GM18505 (cell line): ENCODE results near the gene C16orf92.
"Not testable (repeated sequence)": the region's sequence is repeated elsewhere in the genome, so short reads cannot be mapped to it uniquely, and the experiment has no call there.

Source experiments
- ATAC-seq: cut with Tn5 transposase; IDR thresholded peaks from one replicate; pipeline ENCODE4 v1.9.1; 2021; ENCODE audit not compliant: unreplicated experiment
- POLR2A ChIP-seq: IDR thresholded peaks from 4 replicates; pipeline ENCODE4 v1.6.1; 2011; ENCODE audit warnings: borderline replicate concordance; ENCODE audit not compliant: insufficient read depth, insufficient read length; ENCODE audit errors: extremely low read depth

Gene C16orf92

DNA sequence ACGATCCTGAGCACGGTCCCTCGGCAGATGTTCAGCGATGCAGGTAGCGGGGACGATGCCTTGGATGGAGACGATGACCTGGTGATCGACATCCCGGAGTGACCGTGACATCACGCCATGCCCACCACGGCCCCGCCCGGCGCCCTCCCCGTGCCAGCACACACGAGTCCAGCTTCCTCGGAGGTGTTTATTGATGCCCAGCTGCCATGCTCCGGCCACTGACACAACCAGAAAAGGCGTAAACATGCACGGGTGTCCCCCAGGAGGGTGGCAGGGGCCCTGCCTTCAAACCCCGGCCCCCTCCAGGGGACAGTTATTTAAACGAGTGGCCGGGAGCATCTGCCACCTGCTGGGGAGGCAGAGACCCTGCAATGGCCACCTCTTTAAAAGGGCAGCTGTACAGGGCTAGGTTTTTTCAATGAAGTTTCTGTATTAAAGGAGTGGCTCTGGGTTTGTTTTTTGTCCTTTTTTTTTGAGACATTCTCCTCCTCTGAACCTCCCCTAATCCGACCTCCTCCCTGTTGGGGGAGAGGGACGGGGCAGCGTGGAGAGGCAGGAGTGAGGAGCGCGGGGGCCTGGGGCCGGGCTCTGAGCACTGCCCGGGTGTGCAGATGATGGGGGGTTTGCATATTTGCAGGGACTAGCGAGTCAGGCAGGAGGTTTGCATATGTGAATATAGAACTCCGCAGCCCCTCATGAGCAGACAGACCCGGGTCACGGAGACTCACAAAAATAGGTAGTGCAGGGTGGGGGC lies 17.5 kb upstream of the C16orf92 start:
- ATAC-seq = no peak
- no peak for TF ChIP-seq POLR2A

DNA sequence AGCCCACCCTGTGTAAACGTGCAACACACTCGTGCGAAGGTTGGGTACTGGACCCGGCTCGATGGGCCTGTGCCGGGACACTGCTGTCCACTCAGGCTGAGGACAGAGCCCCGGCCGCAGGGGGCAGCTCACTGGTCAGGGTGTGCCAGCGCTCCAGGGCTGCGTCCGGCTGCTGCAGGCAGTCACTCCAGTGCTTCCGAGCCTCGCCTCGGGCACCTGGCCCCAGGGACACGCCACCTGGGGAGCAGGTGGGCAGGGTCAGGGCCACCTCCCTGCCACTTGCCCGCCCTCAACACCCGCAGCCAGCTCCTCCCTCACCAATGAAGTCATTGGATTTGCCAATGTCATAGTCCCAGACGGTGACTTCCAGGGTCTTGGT lies 16.9 kb upstream of the C16orf92 start:
- ATAC-seq = no peak
- no peak for TF ChIP-seq POLR2A

- no peak for ATAC-seq
- no peak for TF ChIP-seq POLR2A
These were observed 16.2 kb upstream of the C16orf92 start for GRCh38 chr16:30006659-30007377.

DNA sequence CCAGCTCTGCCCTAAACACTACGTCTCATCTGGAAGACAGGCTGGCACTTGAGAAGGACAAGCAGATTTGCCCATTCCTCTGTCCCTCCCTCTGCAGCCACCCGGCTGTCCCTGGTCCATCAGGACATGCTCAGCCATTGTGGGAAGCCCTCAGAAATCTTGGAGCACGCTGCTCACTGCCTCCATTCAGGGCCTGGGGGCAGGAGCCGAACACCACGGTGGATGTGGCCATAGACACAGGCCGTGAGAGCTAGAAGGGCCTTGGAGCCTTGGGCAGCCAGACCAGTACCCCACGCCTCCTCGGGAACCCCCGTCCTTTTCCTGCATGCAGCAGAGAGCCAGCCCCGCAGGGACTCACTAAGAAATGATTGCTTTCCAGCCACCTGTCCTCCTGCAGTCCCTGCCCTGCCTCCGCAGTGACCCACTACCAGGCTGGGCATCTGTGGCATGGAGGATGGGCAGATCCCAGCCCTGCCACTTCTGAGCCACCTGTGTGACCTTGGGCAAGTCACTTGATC lies 15.6 kb upstream of the C16orf92 start:
- TF ChIP-seq POLR2A = no peak
- no peak for ATAC-seq

DNA sequence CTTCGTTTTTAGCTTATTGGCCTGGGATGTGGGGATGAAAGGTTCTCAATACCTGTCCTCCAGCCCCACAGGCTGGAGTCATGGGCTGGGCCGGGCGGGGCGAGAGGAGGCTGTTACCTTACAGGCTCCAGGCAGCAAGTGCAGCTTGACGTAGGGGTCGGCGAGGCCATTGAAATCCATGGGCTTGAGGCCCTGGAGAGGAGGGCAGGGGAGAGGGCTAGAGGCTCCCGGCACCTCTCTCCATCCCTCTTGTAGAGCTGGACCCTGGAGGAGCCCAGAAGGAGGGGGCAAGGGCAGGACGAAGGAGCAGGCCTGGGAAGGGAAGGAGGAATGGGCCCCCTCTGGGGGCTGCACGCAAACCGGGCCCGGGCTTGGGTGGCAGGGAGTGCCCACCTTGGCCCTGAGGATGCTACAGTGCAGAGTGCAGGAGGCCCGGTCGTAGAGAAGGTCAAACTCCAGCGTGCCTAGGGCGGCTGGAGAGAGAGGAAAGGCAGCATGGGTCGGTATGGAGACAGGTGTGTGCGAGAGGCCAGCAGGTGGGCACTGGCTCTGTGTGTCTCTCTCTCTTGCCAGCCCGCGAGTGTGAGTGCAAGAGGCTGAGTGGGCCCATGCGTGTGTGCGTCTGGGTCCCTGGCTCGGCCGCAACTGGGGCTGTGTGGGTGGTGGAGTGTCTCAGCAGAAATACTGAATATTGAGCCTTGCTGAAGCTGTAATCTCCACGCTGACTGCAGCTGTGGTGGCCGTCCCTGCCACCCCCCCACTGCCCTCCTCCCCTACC lies 13.7 kb upstream of the C16orf92 start:
- no peak for ATAC-seq
- no peak for TF ChIP-seq POLR2A

GRCh38 chr16:30009990-30010843 lies 12.8 kb upstream of the C16orf92 start:
- TF ChIP-seq POLR2A = no peak
- no peak for ATAC-seq

GRCh38 chr16:30010844-30011713 lies 11.9 kb upstream of the C16orf92 start, which contains the start of gene DOC2A:
Gene DOC2A, minus strand, starts transcription at chr16:30011027. Its CDS starts 805 bp downstream, at chr16:30010222.
- no peak for ATAC-seq
- no peak for TF ChIP-seq POLR2A

DNA sequence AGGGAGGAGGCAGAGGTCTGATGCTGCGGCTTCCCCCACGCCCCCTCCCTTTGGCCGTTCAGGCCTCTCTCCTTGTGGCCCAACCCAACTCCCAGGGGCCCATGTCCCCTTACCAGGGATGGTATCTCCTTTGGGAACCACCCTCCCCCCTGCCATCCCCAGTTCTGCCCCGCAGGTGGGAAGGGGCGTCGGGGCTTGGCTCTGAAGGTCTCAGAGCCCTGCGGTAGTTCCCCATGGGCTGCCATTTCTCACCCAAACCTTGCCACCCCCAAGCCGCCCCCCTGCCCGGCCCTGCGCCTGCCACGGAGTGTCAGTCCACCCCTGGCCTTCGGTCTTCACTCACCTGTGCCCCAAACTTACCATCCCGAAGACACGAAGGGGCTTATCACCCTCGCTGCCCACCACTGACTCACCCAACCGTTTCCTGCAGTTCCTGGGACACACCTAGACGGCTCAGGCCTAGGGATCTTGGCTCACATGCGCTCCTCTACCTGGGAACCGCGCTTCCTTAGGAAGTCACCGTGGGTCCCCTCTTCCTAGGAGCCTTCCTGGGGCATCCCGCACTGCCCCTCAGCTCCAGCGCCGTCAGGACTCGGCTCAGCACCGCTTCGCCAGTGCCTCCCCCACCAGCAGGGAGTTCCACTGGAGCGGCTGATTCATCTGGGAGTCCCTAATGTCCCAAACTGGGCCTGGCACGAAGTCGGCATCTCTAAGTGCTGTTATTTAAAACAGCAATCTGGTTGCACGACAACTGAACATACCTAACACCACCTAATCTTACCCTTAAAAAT lies 11.1 kb upstream of the C16orf92 start:
- ATAC-seq = no peak

GRCh38 chr16:30012598-30012997 lies 10.4 kb upstream of the C16orf92 start:
- ATAC-seq = not testable (repeated sequence)

More for the DNA sequence above, 11.1 kb upstream of the C16orf92 start:
- TF ChIP-seq POLR2A = no peak

DNA sequence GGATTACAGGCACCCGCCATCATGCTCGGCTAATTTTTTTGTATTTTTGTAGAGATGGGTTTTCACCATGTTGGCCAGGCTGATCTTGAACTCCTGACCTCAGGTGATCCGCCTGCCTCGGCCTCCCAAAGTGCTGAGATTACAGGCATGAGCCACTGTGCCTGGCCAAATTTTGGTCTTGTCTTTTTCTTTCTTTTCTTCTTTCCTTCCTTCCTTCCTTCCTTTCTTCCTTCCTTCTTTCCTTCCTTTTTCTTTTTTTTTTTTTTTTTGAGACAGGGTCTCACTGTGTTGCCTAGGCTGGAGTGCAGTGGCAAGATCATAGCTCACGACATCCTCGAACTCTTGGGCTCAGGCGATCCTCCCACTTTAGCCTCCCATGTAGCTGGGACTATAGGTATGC lies 7.5 kb upstream of the C16orf92 start:
- ATAC-seq = not testable (repeated sequence)

DNA sequence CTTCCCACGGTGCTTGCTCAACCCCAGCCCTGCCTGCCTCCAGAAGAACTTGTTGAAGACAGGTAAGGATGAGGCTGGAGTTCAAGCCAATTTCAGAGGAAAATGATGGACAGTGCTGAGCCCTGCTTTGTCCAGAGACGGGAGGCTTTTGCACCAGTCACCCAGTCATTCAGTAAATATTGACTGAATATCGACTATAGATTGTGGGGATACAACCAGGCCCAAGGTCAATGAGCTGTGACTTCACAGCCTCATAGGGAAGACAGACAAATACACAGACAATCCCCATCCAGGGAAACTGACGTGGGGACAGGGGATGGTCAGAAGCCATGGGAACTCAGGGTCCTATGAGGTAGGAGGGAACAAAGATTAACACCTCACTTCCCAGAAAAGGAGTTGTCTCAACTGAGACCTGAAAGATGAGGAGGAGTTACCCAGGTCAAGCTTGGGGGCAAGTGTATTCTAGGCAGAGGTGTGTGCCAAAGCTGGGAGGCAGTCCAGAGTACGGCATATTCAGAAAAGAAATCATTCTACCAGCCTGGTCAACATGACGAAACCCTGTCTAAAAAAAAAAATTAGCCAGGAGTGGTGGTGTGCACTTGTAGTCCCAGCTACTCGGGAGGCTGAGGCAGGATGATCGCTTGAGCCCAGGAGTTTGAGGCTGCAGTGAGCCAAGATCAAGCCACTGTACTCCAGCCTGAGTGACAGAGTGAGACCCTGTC lies 6.3 kb upstream of the C16orf92 start:
- ATAC-seq = no peak
- TF ChIP-seq POLR2A = no peak
